GM10266 (cell line): ENCODE measurements around the gene CA10.

ENCODE experiments used
- DNase-seq: peaks from one replicate; pipeline ENCODE4 v3.0.0; 2012; ENCODE audit errors: extremely low spot score
- TF ChIP-seq, protein P1 (sequence below): IDR thresholded peaks from 2 replicates; pipeline ENCODE4 v1.5.1; 2012; ENCODE audit warnings: mild to moderate bottlenecking, low read depth; ENCODE audit not compliant: control insufficient read depth, insufficient read depth; ENCODE audit errors: missing control alignments

Gene CA10

GRCh38 chr17:51901242-51901641 is 257.3 kb downstream of the CA10 start:
- no peak for DNase-seq

GRCh38 chr17:51891936-51892335 is 266.6 kb downstream of the CA10 start:
- TF ChIP-seq, protein P1, sequence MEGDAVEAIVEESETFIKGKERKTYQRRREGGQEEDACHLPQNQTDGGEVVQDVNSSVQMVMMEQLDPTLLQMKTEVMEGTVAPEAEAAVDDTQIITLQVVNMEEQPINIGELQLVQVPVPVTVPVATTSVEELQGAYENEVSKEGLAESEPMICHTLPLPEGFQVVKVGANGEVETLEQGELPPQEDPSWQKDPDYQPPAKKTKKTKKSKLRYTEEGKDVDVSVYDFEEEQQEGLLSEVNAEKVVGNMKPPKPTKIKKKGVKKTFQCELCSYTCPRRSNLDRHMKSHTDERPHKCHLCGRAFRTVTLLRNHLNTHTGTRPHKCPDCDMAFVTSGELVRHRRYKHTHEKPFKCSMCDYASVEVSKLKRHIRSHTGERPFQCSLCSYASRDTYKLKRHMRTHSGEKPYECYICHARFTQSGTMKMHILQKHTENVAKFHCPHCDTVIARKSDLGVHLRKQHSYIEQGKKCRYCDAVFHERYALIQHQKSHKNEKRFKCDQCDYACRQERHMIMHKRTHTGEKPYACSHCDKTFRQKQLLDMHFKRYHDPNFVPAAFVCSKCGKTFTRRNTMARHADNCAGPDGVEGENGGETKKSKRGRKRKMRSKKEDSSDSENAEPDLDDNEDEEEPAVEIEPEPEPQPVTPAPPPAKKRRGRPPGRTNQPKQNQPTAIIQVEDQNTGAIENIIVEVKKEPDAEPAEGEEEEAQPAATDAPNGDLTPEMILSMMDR: no peak
- DNase-seq: no peak

More at GRCh38 chr17:51901242-51901641, 257.3 kb downstream of the CA10 start:
- TF ChIP-seq, protein P1: no peak

DNA sequence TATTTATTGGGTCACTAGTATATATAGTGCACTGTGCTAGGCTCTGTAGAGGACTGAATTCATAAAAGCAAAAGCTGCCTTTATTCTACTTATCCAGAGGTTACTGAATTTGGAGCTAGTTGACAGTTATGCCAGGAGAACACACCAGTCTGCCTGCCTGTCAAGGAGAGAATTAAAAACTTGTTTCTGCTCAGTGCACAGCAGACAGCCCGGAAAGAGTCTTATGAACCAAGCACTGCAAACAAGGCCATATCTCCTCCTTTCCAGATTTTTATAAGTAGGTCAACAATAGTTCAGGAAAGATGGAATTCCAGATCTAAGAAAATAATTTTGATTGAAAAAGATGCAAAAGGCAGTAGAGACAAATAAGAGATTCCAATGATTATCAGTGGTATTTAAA is 267.8 kb downstream of the CA10 start:
- TF ChIP-seq, protein P1: no peak
- DNase-seq: no peak

DNA sequence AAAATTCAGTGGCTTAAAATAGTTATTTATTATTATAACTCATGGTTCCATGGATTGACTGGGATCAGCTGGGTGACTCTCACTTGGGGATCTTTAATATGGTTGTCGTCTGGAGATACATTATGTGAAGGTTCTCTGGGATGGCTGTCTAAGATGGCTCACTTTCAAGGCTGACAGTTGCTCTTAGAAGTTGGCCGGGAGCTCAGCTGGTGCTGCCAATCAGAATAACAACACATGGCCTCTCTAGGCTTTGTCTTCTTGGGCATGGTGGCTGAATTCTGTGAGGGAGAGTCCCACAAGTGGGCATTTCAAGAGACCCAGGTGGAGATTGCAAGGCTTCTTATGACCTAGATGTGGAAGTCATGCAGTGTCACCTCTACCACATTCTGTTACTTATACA is 269.7 kb downstream of the CA10 start:
- DNase-seq: no peak
- TF ChIP-seq, protein P1: no peak

- TF ChIP-seq, protein P1: no peak
These were observed 281.5 kb downstream of the CA10 start for GRCh38 chr17:51876986-51877385.

DNA sequence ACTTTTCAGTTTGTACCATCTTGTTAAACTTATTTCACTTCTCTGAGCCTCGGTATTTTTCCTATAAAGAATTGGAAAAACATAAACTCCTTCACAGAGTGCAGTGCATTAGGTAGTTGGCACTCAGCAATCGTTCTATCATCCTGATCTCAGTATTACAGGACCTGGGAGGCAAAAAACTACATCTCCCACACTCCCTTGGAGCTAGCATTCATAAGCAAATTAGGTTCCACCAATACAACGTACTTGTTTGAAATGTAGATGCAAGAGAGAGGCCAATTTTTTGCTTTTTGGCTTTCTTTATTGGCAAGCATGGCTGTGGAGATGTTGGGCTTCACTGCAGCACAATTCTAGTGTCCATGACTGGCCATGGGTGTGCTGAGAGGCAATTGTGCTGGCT is 285.2 kb downstream of the CA10 start:
- DNase-seq: no peak
- TF ChIP-seq, protein P1: no peak

More at GRCh38 chr17:51876986-51877385, 281.5 kb downstream of the CA10 start:
- DNase-seq: no peak

- DNase-seq: peak; percentile 5
- TF ChIP-seq, protein P1: no peak
These were observed 289.1 kb downstream of the CA10 start for GRCh38 chr17:51869387-51869786.
